OCI-LY7 (cell line): ENCODE results near the gene GPATCH2L. TPM values are rescaled to one million over a fixed set of nuclear protein-coding genes. Genes with fewer than 3 reads are reported as not detected.

ENCODE experiments used
- BruUV-seq: library from RNA; stranded (reverse); fragments of 400-500 nt; replicated peaks from 2 replicates; lab custom pipeline; 2021; lab: Mats Ljungman, UMichigan
- CTCF ChIA-PET: fragments of 300-600 bp; sonication (Branson Sonifier 250); formaldehyde crosslinking; loops from one replicate; lab custom pipeline; 2022; ENCODE audit warnings: antibody characterized with exemption; ENCODE audit not compliant: unreplicated experiment; lab: Charles Lee
- POLR2A ChIA-PET: fragments of 300-600 bp; sonication (Branson Sonifier 250); formaldehyde crosslinking; loops from one replicate; lab custom pipeline; 2022; ENCODE audit warnings: antibody characterized with exemption; lab: Charles Lee
- DNase-seq: peaks from one replicate; pipeline ENCODE4 v3.0.0-alpha.2; 2015; ENCODE audit warnings: low spot score
- H2AFZ ChIP-seq: fragments of 200-600 bp; sonication (generic), shearing (Covaris generic); 2 replicates; pipeline ENCODE4 v1.6.1; 2014; ENCODE audit warnings: mild to moderate bottlenecking, antibody characterized with exemption, low read length, moderate library complexity
- H3K27ac ChIP-seq: fragments of 200-600 bp; sonication (generic); 2 replicates; pipeline ENCODE4 v1.5.1; 2014; ENCODE audit warnings: mixed run types, low read depth, mild to moderate bottlenecking, moderate library complexity, low read length, inconsistent platforms; ENCODE audit not compliant: poor library complexity, severe bottlenecking
- H3K36me3 ChIP-seq: fragments of 200-600 bp; sonication (generic); 2 replicates; pipeline ENCODE4 v1.6.1; 2014; ENCODE audit warnings: mild to moderate bottlenecking, antibody characterized with exemption, low read length, moderate library complexity, mixed read lengths; ENCODE audit not compliant: insufficient read depth
- H3K4me1 ChIP-seq: fragments of 200-600 bp; sonication (generic); 2 replicates; pipeline ENCODE4 v1.5.1; 2014; ENCODE audit warnings: mild to moderate bottlenecking, low read length; ENCODE audit not compliant: insufficient read depth, poor library complexity, severe bottlenecking
- H3K4me2 ChIP-seq: fragments of 200-600 bp; sonication (generic); 2 replicates; pipeline ENCODE4 v1.6.1; 2014; ENCODE audit warnings: mild to moderate bottlenecking, low read length
- H3K4me3 ChIP-seq: fragments of 200-600 bp; sonication (generic); 2 replicates; pipeline ENCODE4 v1.5.1; 2014; ENCODE audit warnings: mild to moderate bottlenecking, low read depth, low read length; ENCODE audit not compliant: poor library complexity, severe bottlenecking
- H3K79me2 ChIP-seq: fragments of 200-600 bp; sonication (generic); 2 replicates; pipeline ENCODE4 v1.6.1; 2016; ENCODE audit warnings: low read depth, mild to moderate bottlenecking, low read length, moderate library complexity, mixed read lengths; ENCODE audit not compliant: insufficient read depth
- H3K9me2 ChIP-seq: fragments of 200-600 bp; sonication (generic); 2 replicates; pipeline ENCODE4 v1.6.1; 2016; ENCODE audit warnings: mild to moderate bottlenecking, low read length, mixed read lengths; ENCODE audit not compliant: insufficient read depth
- H3K9me3 ChIP-seq: fragments of 200-600 bp; sonication (generic); 2 replicates; pipeline ENCODE4 v1.6.1; 2014; ENCODE audit warnings: mild to moderate bottlenecking, mixed run types, low read length, mixed read lengths
- H4K20me1 ChIP-seq: fragments of 200-600 bp; sonication (generic); 2 replicates; pipeline ENCODE4 v1.6.1; 2014; ENCODE audit warnings: mild to moderate bottlenecking, antibody characterized with exemption, low read length, moderate library complexity, mixed read lengths; ENCODE audit not compliant: insufficient read depth
- EZH2phosphoT487 ChIP-seq: fragments of 200-600 bp; sonication (generic); IDR thresholded peaks from 2 replicates; pipeline ENCODE4 v1.6.1; 2018; ENCODE audit warnings: low read depth, borderline replicate concordance, mild to moderate bottlenecking, mixed run types, antibody characterized with exemption, low read length, moderate library complexity, mixed read lengths
- intact Hi-C: fragments of 100-400 bp; cut with micrococcal nuclease; formaldehyde crosslinking; loops from one replicate; pipeline ENCODE4 v1.10.0; 2022; ENCODE audit not compliant: unreplicated experiment
- total RNA-seq, 2 experiments: library from RNA; depleted of rRNA in 1 of 2; stranded (reverse); fragments of >200 nt in 1 of 2; shearing (Covaris generic) in 1 of 2; gene quantifications; 2 replicates each; pipeline ENCODE4 v1.2.3, GENCODE V29; 2014 to 2022
- TF ChIP-seq, protein P1 (sequence below): fragments of 200-600 bp; sonication (generic); conservative IDR thresholded peaks from 2 replicates; pipeline ENCODE4 v1.5.1; 2014; ENCODE audit warnings: mild to moderate bottlenecking, antibody characterized with exemption, low read length, moderate library complexity, mixed read lengths

GPATCH2L gene
- total RNA-seq, 2 experiments from 2014 or later = 41.9 to 59.0 TPM

DNA sequence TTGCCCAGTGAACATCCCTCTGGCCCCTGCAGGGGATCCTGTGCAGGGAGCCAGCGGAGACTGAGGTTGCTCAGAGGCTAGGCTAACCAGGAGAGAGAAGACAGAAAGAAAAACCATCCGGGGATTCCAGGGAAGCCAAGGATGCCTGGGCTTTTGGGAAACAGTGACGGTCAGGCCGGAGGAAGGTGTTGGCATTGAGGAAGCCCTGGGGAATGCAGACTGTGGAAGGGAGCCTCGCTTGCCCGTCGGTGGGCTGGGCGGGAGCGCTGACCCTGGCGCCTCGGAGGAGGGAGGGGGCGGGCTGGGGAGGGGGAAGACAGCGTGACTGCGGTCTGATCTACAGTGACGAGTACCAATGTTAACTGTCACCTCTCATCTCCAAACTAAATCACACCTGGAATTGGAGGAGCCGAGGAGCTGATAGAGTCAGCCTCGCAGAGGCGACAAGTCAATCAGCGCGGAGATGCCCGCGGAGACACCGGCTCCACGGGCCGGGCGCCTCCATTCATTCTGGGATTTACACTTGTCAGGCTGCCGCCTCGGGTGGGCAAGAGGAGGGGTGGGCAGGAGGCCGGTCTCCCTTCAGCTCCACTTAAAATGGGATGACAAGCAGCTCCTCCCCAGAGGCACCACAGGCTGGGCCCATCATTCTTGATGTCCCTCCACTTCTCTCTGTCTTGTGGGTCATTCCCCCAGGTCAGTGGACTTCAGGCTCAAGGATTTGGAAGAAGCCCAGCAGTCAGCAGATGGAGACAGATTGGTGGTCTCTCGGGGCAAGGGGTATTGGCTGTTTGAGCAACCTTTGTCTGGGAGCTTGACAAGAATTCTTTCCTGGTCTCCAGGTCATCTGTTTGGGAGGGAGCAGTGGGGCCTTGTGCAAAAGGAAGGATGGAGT lies 20.4 kb upstream of the GPATCH2L start:
- H4K20me1 ChIP-seq = no peaks in the 10 kb centered on the region
- H3K79me2 ChIP-seq = no peaks in the 10 kb centered on the region
- no peaks in the 10 kb centered on the region for H3K9me2 ChIP-seq
- no TSS peak for BruUV-seq
- H2AFZ ChIP-seq = no peak overlapping the region
- TF ChIP-seq EZH2phosphoT487 = no peak
- TF ChIP-seq, protein P1, sequence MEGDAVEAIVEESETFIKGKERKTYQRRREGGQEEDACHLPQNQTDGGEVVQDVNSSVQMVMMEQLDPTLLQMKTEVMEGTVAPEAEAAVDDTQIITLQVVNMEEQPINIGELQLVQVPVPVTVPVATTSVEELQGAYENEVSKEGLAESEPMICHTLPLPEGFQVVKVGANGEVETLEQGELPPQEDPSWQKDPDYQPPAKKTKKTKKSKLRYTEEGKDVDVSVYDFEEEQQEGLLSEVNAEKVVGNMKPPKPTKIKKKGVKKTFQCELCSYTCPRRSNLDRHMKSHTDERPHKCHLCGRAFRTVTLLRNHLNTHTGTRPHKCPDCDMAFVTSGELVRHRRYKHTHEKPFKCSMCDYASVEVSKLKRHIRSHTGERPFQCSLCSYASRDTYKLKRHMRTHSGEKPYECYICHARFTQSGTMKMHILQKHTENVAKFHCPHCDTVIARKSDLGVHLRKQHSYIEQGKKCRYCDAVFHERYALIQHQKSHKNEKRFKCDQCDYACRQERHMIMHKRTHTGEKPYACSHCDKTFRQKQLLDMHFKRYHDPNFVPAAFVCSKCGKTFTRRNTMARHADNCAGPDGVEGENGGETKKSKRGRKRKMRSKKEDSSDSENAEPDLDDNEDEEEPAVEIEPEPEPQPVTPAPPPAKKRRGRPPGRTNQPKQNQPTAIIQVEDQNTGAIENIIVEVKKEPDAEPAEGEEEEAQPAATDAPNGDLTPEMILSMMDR = no peak
- intact Hi-C loops = no loop called here
- no peak overlapping the region for H3K4me2 ChIP-seq
- H3K4me3 ChIP-seq = no peak overlapping the region
- no peak overlapping the region for H3K27ac ChIP-seq
- no peaks in the 10 kb centered on the region for H3K9me3 ChIP-seq
- H3K4me1 ChIP-seq = no peaks in the 10 kb centered on the region
- DNase-seq = no peak
- ChIA-PET POLR2A (no interaction called here), CTCF (no interaction called here)
- H3K36me3 ChIP-seq = no peaks in the 10 kb centered on the region

DNA sequence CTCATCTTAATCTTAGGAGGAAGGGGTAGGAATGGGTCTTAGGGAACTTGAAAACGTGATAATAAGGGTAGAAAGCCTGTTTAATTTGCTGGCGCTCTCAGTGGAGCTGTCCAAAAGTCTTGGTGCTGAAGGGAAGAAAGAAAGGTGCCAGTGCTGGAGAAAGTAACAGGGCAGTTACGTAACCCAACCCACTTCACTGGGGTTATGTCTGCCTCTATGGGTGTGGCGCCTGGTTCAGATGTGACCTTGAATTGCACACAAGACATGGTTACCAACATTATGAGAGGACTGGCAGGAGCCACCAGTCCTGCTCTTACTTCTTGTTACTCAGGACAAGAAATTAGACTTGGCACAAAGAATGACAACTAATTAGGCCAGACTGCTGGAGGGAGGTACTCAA lies 18.6 kb upstream of the GPATCH2L start:
- CTCF ChIA-PET = no interaction called here
- intact Hi-C loops = no loop called here
- Histone ChIP-seq H2AFZ (no peak overlapping the region), H3K9me2 (no peaks in the 10 kb centered on the region), H3K4me1 (no peaks in the 10 kb centered on the region), H3K36me3 (no peaks in the 10 kb centered on the region), H3K79me2 (no peaks in the 10 kb centered on the region), H4K20me1 (no peaks in the 10 kb centered on the region), H3K4me3 (no peak overlapping the region), H3K27ac (no peak overlapping the region), H3K9me3 (no peaks in the 10 kb centered on the region), H3K4me2 (no peak overlapping the region)
- peak; percentile 3 for DNase-seq
- no peak for TF ChIP-seq EZH2phosphoT487
- TF ChIP-seq, protein P1 = no peak
- POLR2A ChIA-PET = no interaction called here
- no TSS peak for BruUV-seq

DNA sequence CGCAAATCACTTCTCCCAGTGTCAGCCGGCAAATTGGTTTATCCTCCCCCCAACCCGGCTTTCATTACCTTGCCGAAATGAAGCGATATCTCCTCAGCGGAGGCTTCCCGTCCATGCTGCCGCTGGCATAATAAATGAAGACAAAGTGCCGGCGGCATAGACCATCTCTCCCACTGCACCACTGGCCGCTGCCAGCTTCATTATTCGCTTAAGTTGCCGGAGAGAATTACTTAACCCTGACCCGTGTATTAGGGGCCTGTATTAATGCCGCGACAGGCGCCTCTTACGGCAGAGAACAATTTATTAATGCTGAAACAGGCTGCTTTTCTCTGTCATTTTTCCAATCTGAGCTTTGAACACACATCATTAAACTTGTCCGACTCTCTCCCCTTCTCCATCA lies 17.5 kb upstream of the GPATCH2L start:
- no peaks in the 10 kb centered on the region for H3K9me2 ChIP-seq
- POLR2A ChIA-PET = no interaction called here
- H2AFZ ChIP-seq = no peak overlapping the region
- CTCF ChIA-PET = no interaction called here
- no TSS peak for BruUV-seq
- H3K36me3 ChIP-seq = no peaks in the 10 kb centered on the region
- H3K79me2 ChIP-seq = no peaks in the 10 kb centered on the region
- no peak overlapping the region for H3K4me2 ChIP-seq
- intact Hi-C loops = no loop called here
- H3K4me3 ChIP-seq = no peak overlapping the region
- TF ChIP-seq, protein P1 = no peak
- TF ChIP-seq EZH2phosphoT487 = no peak
- no peak for DNase-seq
- H3K4me1 ChIP-seq = no peaks in the 10 kb centered on the region
- no peaks in the 10 kb centered on the region for H3K9me3 ChIP-seq
- no peaks in the 10 kb centered on the region for H4K20me1 ChIP-seq
- H3K27ac ChIP-seq = no peak overlapping the region
